22Rv1 (cell line): ENCODE results near the gene KLC1.

Source experiments
- CTCF ChIP-seq: fragments of 450-650 bp; IDR thresholded peaks from 2 replicates; pipeline ENCODE4 v1.5.1; 2017; ENCODE audit warnings: mild to moderate bottlenecking
- ZFX ChIP-seq: fragments of 450-650 bp; IDR thresholded peaks from 2 replicates; pipeline ENCODE4 v1.6.1; 2017; ENCODE audit warnings: antibody characterized with exemption, borderline replicate concordance

DNA sequence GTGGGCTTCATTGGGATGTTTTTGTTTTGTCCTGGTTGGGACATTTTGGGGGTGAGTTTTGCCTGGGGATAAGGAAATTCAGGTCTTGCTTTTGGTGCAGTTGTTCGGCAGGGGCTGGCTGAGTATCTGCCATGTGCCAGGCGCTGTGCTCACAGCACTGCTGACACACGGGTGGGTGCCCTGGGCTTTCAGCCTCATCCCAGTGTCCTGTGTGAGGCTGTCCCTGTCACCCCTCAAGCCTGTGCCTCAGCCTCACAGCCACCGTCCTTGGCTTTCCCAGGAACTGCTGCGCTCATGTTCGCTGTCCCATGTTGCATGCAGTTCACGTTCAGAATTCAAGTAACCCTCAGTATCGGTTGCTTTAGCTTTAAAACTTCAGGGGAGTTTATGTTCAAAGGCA is 61.3 kb downstream of the KLC1 start:
- no peak for TF ChIP-seq CTCF
- no peak for TF ChIP-seq ZFX
